Measurements from ENCODE around the gene GAPVD1. TPM values are rescaled to one million over a fixed set of nuclear protein-coding genes. Genes with fewer than 3 reads are reported as not detected.

GAPVD1 gene
- total RNA-seq, 1 experiment from 2014 or later: 33.3 TPM

DNA sequence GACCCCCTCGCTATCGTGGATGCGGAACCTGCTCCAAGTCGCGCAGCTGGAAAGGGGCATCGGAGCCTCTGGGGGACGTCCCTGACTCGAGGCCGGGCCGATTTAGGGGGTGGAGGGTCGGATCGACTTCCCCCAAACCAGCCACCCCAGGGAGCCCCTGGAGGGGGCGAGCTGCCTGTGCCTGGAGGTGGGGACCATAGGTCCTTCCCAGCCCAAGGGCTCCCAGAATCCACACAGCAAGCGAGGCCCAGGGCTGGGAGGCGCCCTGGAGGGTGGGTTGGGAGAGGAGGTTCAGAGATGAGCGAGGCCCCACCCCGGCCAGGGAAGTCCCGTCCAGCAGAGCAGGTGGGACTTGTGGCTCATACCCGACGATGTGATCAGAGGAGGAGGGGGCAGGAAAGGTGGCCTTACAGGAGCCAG, 147.6 kb downstream of the GAPVD1 start (continued):
- TF ChIP-seq, protein P1, sequence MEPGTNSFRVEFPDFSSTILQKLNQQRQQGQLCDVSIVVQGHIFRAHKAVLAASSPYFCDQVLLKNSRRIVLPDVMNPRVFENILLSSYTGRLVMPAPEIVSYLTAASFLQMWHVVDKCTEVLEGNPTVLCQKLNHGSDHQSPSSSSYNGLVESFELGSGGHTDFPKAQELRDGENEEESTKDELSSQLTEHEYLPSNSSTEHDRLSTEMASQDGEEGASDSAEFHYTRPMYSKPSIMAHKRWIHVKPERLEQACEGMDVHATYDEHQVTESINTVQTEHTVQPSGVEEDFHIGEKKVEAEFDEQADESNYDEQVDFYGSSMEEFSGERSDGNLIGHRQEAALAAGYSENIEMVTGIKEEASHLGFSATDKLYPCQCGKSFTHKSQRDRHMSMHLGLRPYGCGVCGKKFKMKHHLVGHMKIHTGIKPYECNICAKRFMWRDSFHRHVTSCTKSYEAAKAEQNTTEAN (CRISPR knock-in tag; IDR thresholded peaks at IDR 0.05): no peak
- TF ChIP-seq ZBTB21 (CRISPR knock-in tag; IDR thresholded peaks at IDR 0.05; ENCODE audit: borderline replicate concordance) (no peak), SOX15 (CRISPR knock-in tag; IDR thresholded peaks at IDR 0.05) (no peak)

DNA sequence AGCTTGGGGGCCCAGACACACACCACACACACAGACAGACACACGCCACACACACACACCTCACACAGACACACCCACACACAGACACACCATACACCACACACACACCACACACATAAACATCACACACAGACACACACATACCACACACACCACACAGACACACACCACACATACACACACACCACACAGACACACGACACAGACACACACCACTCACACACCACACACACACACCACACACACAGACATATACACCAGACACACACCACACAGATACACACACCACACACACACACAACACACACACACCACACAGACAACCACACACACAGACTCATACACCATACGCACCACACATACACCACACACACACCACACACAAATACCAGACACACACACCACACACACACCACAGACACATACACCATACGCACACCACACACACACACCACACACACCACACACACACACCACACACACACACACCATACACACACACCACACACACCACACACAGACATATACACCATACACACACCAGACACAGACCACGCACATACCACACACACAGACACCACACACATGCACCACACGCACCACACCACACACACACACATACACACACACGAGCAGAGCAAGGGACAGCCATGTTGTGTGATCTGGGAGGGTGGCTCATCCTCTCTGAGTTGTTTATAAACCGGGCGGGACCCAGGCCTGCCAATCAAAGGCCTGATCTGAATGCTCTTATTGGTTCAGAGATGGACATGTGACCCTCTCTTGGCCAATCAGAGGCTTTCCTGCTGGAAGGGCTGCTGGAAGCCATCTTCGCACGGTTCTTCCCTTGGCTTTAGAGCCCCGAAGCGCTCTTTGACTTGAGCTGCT, 148.3 kb downstream of the GAPVD1 start:
- POLR2A ChIA-PET: no interaction called here
- peaks cover 12% of the 10 kb centered on the region for H3K4me1 Mint-ChIP-seq
- ATAC-seq: 0 out of 2 replicates have a peak, but pooled peaks have one; percentile 5
- peaks cover 31% of the 10 kb centered on the region for H3K27me3 Mint-ChIP-seq (ENCODE audit: low read depth)
- DNase-seq (ENCODE audit: low spot score): peak; percentile 45
- CTCF ChIA-PET: interaction anchor here (2.9 kb wide), 1 partner anchor 989 kb away, joined by 7 read pairs; no protein-coding TSS in a partner anchor
- no peaks in the 10 kb centered on the region for H3K36me3 Mint-ChIP-seq
- H3K9me3 Mint-ChIP-seq: peaks cover 7% of the 10 kb centered on the region; the same call in 1 of the 2 replicates
- no peak overlapping the region for H3K27ac Mint-ChIP-seq
- peak overlapping the region; percentile 45 for H3K4me3 Mint-ChIP-seq
- TF ChIP-seq, protein P2, sequence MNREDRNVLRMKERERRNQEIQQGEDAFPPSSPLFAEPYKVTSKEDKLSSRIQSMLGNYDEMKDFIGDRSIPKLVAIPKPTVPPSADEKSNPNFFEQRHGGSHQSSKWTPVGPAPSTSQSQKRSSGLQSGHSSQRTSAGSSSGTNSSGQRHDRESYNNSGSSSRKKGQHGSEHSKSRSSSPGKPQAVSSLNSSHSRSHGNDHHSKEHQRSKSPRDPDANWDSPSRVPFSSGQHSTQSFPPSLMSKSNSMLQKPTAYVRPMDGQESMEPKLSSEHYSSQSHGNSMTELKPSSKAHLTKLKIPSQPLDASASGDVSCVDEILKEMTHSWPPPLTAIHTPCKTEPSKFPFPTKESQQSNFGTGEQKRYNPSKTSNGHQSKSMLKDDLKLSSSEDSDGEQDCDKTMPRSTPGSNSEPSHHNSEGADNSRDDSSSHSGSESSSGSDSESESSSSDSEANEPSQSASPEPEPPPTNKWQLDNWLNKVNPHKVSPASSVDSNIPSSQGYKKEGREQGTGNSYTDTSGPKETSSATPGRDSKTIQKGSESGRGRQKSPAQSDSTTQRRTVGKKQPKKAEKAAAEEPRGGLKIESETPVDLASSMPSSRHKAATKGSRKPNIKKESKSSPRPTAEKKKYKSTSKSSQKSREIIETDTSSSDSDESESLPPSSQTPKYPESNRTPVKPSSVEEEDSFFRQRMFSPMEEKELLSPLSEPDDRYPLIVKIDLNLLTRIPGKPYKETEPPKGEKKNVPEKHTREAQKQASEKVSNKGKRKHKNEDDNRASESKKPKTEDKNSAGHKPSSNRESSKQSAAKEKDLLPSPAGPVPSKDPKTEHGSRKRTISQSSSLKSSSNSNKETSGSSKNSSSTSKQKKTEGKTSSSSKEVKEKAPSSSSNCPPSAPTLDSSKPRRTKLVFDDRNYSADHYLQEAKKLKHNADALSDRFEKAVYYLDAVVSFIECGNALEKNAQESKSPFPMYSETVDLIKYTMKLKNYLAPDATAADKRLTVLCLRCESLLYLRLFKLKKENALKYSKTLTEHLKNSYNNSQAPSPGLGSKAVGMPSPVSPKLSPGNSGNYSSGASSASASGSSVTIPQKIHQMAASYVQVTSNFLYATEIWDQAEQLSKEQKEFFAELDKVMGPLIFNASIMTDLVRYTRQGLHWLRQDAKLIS (CRISPR knock-in tag; IDR thresholded peaks at IDR 0.05; ENCODE audit: borderline replicate concordance): no peak
- TF ChIP-seq ZNF232 (CRISPR knock-in tag; IDR thresholded peaks at IDR 0.05): no peak
- TF ChIP-seq, protein P1 (CRISPR knock-in tag; IDR thresholded peaks at IDR 0.05): no peak
- TF ChIP-seq CBFB (CRISPR knock-in tag; IDR thresholded peaks at IDR 0.05; ENCODE audit: low read depth): no peak
- TF ChIP-seq, protein P3, sequence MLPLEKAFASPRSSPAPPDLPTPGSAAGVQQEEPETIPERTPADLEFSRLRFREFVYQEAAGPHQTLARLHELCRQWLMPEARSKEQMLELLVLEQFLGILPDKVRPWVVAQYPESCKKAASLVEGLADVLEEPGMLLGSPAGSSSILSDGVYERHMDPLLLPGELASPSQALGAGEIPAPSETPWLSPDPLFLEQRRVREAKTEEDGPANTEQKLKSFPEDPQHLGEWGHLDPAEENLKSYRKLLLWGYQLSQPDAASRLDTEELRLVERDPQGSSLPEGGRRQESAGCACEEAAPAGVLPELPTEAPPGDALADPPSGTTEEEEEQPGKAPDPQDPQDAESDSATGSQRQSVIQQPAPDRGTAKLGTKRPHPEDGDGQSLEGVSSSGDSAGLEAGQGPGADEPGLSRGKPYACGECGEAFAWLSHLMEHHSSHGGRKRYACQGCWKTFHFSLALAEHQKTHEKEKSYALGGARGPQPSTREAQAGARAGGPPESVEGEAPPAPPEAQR (CRISPR knock-in tag; IDR thresholded peaks at IDR 0.05): no peak
- TF ChIP-seq, protein P4, sequence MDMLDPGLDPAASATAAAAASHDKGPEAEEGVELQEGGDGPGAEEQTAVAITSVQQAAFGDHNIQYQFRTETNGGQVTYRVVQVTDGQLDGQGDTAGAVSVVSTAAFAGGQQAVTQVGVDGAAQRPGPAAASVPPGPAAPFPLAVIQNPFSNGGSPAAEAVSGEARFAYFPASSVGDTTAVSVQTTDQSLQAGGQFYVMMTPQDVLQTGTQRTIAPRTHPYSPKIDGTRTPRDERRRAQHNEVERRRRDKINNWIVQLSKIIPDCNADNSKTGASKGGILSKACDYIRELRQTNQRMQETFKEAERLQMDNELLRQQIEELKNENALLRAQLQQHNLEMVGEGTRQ (CRISPR knock-in tag; IDR thresholded peaks at IDR 0.05): peak; percentile 92
- TF ChIP-seq, protein P5, sequence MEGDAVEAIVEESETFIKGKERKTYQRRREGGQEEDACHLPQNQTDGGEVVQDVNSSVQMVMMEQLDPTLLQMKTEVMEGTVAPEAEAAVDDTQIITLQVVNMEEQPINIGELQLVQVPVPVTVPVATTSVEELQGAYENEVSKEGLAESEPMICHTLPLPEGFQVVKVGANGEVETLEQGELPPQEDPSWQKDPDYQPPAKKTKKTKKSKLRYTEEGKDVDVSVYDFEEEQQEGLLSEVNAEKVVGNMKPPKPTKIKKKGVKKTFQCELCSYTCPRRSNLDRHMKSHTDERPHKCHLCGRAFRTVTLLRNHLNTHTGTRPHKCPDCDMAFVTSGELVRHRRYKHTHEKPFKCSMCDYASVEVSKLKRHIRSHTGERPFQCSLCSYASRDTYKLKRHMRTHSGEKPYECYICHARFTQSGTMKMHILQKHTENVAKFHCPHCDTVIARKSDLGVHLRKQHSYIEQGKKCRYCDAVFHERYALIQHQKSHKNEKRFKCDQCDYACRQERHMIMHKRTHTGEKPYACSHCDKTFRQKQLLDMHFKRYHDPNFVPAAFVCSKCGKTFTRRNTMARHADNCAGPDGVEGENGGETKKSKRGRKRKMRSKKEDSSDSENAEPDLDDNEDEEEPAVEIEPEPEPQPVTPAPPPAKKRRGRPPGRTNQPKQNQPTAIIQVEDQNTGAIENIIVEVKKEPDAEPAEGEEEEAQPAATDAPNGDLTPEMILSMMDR (IDR thresholded peaks at IDR 0.05): no peak
- TF ChIP-seq ZBTB21 (CRISPR knock-in tag; IDR thresholded peaks at IDR 0.05; ENCODE audit: borderline replicate concordance): no peak
- TF ChIP-seq, protein P6, sequence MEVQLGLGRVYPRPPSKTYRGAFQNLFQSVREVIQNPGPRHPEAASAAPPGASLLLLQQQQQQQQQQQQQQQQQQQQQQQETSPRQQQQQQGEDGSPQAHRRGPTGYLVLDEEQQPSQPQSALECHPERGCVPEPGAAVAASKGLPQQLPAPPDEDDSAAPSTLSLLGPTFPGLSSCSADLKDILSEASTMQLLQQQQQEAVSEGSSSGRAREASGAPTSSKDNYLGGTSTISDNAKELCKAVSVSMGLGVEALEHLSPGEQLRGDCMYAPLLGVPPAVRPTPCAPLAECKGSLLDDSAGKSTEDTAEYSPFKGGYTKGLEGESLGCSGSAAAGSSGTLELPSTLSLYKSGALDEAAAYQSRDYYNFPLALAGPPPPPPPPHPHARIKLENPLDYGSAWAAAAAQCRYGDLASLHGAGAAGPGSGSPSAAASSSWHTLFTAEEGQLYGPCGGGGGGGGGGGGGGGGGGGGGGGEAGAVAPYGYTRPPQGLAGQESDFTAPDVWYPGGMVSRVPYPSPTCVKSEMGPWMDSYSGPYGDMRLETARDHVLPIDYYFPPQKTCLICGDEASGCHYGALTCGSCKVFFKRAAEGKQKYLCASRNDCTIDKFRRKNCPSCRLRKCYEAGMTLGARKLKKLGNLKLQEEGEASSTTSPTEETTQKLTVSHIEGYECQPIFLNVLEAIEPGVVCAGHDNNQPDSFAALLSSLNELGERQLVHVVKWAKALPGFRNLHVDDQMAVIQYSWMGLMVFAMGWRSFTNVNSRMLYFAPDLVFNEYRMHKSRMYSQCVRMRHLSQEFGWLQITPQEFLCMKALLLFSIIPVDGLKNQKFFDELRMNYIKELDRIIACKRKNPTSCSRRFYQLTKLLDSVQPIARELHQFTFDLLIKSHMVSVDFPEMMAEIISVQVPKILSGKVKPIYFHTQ (CRISPR knock-in tag; IDR thresholded peaks at IDR 0.05): no peak
- no peak for TF ChIP-seq NR1H2 (CRISPR knock-in tag; IDR thresholded peaks at IDR 0.05)
- peak; percentile 88 for TF ChIP-seq NFYB (CRISPR knock-in tag; conservative IDR thresholded peaks at IDR 0.05; ENCODE audit: low read depth)
- TF ChIP-seq ZNF396 (CRISPR knock-in tag; IDR thresholded peaks at IDR 0.05; ENCODE audit: borderline replicate concordance): no peak
- TF ChIP-seq, protein P7, sequence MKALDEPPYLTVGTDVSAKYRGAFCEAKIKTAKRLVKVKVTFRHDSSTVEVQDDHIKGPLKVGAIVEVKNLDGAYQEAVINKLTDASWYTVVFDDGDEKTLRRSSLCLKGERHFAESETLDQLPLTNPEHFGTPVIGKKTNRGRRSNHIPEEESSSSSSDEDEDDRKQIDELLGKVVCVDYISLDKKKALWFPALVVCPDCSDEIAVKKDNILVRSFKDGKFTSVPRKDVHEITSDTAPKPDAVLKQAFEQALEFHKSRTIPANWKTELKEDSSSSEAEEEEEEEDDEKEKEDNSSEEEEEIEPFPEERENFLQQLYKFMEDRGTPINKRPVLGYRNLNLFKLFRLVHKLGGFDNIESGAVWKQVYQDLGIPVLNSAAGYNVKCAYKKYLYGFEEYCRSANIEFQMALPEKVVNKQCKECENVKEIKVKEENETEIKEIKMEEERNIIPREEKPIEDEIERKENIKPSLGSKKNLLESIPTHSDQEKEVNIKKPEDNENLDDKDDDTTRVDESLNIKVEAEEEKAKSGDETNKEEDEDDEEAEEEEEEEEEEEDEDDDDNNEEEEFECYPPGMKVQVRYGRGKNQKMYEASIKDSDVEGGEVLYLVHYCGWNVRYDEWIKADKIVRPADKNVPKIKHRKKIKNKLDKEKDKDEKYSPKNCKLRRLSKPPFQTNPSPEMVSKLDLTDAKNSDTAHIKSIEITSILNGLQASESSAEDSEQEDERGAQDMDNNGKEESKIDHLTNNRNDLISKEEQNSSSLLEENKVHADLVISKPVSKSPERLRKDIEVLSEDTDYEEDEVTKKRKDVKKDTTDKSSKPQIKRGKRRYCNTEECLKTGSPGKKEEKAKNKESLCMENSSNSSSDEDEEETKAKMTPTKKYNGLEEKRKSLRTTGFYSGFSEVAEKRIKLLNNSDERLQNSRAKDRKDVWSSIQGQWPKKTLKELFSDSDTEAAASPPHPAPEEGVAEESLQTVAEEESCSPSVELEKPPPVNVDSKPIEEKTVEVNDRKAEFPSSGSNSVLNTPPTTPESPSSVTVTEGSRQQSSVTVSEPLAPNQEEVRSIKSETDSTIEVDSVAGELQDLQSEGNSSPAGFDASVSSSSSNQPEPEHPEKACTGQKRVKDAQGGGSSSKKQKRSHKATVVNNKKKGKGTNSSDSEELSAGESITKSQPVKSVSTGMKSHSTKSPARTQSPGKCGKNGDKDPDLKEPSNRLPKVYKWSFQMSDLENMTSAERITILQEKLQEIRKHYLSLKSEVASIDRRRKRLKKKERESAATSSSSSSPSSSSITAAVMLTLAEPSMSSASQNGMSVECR (CRISPR knock-in tag; IDR thresholded peaks at IDR 0.05; ENCODE audit: borderline replicate concordance): no peak
- no peak for TF ChIP-seq ATF1 (CRISPR knock-in tag; IDR thresholded peaks at IDR 0.05)
